Stomach (tissue), 4 donors: ENCODE measurements around the gene WDR37.

ENCODE experiments used
- EP300 ChIP-seq: sonication (generic); formaldehyde crosslinking; IDR thresholded peaks from one replicate; pipeline ENCODE4 v1.6.1; 2017; ENCODE audit warnings: antibody characterized with exemption
- POLR2A ChIP-seq, 4 donors: fragments of 450-650 bp; IDR thresholded peaks; one replicate each; pipeline ENCODE4 v1.6.1; 2016; ENCODE audit warnings: antibody characterized with exemption in 4 of 4, control low read depth in 2 of 4, mild to moderate bottlenecking in 1 of 4, moderate library complexity in 1 of 4
- TF ChIP-seq, protein P1 (sequence below), 7 experiments: fragments of 450-650 bp in 4 of 7; fragments of 200-600 bp in 3 of 7; sonication (generic) in 3 of 7; IDR thresholded peaks; one replicate each; pipeline ENCODE4 v1.5.1; 2016 to 2019; ENCODE audit warnings: antibody characterized with exemption in 7 of 7, control low read depth in 2 of 7, mild to moderate bottlenecking in 1 of 7

DNA sequence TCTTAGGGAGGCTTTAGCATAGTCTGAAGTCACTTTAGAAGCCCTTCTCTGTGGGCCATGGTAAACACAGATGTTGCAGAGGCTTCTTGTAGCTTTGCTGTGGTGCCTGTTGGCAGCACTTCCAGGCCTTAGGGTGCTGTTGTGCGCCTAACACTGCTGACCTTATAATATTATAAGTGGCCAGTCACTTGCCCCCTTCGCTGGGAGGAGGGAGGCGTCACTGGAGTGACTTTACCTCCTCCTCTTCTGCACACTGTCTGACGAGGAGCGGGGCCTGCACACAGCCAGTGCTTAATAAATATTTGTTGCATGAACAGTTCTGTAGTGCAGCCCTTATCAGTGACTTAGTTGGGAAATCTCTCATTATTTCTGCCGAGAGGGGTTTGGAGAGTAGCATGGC, 63.3 kb downstream of the WDR37 start:
- TF ChIP-seq EP300 (no peak), POLR2A (IDR thresholded peaks at IDR 0.05) (no peak)
- TF ChIP-seq, protein P1, sequence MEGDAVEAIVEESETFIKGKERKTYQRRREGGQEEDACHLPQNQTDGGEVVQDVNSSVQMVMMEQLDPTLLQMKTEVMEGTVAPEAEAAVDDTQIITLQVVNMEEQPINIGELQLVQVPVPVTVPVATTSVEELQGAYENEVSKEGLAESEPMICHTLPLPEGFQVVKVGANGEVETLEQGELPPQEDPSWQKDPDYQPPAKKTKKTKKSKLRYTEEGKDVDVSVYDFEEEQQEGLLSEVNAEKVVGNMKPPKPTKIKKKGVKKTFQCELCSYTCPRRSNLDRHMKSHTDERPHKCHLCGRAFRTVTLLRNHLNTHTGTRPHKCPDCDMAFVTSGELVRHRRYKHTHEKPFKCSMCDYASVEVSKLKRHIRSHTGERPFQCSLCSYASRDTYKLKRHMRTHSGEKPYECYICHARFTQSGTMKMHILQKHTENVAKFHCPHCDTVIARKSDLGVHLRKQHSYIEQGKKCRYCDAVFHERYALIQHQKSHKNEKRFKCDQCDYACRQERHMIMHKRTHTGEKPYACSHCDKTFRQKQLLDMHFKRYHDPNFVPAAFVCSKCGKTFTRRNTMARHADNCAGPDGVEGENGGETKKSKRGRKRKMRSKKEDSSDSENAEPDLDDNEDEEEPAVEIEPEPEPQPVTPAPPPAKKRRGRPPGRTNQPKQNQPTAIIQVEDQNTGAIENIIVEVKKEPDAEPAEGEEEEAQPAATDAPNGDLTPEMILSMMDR (IDR thresholded peaks at IDR 0.05) = no peak
